Mesenteric fat pad (tissue), 1 donor: ENCODE results near the gene NCKAP5L. TPM values are rescaled to one million over a fixed set of nuclear protein-coding genes. Genes with fewer than 3 reads are reported as not detected.

ENCODE experiments used
- DNase-seq: peaks from one replicate; pipeline ENCODE4 v3.0.0-alpha.2; 2020; ENCODE audit warnings: low spot score
- total RNA-seq: library from RNA; stranded (reverse); fragmentation: NEBNext Ultra II Directional; extraction: Animal tissue kit (Norgen Biotek cat#: 25700); gene quantifications from one replicate; pipeline ENCODE4 v1.2.1, GENCODE V29; 2021
- donor health status: DM: yes; HTN: yes; CAD: no.

NCKAP5L gene
- total RNA-seq, 1 donor from 2014 or later, result 44.3 TPM

DNA sequence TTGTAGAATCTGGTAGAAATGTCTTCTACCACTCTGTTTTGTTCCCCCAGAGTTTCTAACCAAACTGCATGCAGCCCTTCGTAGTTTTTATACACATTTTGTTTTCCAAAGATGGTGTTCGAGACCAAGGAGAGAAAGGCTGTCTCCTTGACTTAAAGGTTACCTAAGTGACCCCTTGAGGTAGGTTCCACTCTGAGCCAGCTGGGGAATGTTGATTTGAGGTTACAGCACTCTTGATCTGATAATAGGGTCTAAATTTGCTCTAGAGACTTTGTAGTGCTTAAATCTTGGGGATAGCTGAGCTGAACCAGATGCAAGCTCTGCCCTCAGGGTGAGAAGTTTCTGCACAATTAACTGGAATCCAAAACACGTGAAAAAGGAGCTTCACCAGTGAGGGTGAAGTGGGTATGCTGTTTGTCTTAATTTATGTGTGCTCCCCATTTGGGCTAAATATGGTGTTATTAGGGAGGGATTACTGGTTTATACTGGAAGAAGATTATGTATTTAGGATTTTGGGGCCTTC is 83.8 kb downstream of the NCKAP5L start:
- no peak for DNase-seq

DNA sequence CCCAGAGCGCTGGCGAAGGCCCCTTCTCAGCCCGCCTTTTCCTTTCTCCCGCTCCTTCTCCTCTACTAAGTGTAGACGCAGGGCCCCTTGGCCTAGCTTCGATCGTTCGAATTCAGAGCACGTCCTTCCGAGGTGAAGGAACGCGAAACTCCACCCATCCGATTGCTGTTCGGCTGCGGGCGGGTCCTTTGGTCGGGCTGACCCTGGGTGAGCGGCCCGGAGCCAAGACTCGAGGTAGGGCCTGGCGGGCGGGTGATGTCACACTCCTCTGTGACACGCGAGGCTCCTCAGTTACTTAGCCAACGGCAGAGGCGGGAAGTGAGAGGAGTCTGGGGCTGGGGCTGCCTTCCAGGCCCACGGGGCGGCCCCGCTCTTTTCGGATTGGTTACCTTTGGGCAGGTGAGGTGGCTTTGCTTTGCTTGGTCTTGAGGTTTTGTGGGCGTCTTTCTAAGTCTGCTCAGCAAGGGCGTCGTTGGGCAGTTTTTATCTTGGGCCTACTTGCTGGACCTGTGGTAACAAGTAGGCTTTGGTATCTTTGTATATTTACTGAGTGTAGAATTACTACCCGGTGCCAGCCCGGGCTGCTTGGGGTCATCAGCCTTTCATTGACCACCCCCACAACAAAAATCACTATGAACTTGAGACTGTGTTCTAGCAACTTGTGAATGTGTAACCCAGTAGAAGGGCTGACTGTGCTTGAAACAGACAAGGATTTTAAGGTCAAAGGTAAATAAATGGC is 86.2 kb downstream of the NCKAP5L start:
- DNase-seq, result peak; percentile 97

Other genes starting within 250 kb of the NCKAP5L start
- 0.55 TPM for gene FAM186B, start 222.8 kb downstream of the NCKAP5L start, total RNA-seq
- gene PRPF40B, start 204.9 kb downstream of the NCKAP5L start, total RNA-seq, result 13.7 TPM
- gene FMNL3, start 121.0 kb downstream of the NCKAP5L start, total RNA-seq, result 26.4 TPM
- gene TMBIM6, start 86.9 kb downstream of the NCKAP5L start, total RNA-seq, result 477 TPM
- 3.0 TPM for gene BCDIN3D, start 14.7 kb upstream of the NCKAP5L start, total RNA-seq
- gene FAIM2, start 75.5 kb upstream of the NCKAP5L start, total RNA-seq, result 0.35 TPM
- not detected for gene AQP2, start 122.3 kb upstream of the NCKAP5L start, total RNA-seq
- not detected for gene AQP5, start 133.5 kb upstream of the NCKAP5L start, total RNA-seq
- gene AQP6, start 144.5 kb upstream of the NCKAP5L start, total RNA-seq, result not detected
- gene RACGAP1, start 197.1 kb upstream of the NCKAP5L start, total RNA-seq, result 9.4 TPM
- 0.71 TPM for gene ASIC1, start 229.2 kb upstream of the NCKAP5L start, total RNA-seq